Activated CD4-positive, alpha-beta memory T cell treated with anti-CD3 and anti-CD28 coated beads, Interleukin-2, amount 10 ng/mL, durations not matched to agents 7 days and 5 days (primary cell): ENCODE results near the gene PLD2. TPM values are rescaled to one million over a fixed set of nuclear protein-coding genes. Genes with fewer than 3 reads are reported as not detected.
"Not testable (repeated sequence)": the region's sequence is repeated elsewhere in the genome, so short reads cannot be mapped to it uniquely, and the experiment has no call there.

Source experiments
- CTCF ChIA-PET: fragments of 350-600 bp; sonication (Branson Sonifier 250); formaldehyde crosslinking; loops from one replicate; lab custom pipeline; 2021; ENCODE audit warnings: antibody characterized with exemption, inconsistent platforms; lab: Charles Lee
- POLR2A ChIA-PET: fragments of 350-600 bp; sonication (Branson Sonifier 250); formaldehyde crosslinking; loops from one replicate; lab custom pipeline; 2021; ENCODE audit warnings: antibody characterized with exemption; lab: Charles Lee
- DNase-seq: peaks from one replicate; pipeline ENCODE4 v3.0.0-alpha.2; 2020
- H3K27ac Mint-ChIP-seq: one replicate; pipeline ENCODE4 v1.8.0; 2021; ENCODE audit warnings: mild to moderate bottlenecking, mixed read lengths
- H3K27me3 Mint-ChIP-seq: one replicate; pipeline ENCODE4 v1.8.0; 2021; ENCODE audit warnings: mixed read lengths
- H3K36me3 Mint-ChIP-seq: one replicate; pipeline ENCODE4 v1.8.0; 2021; ENCODE audit warnings: low read depth, mixed read lengths
- H3K4me1 Mint-ChIP-seq: one replicate; pipeline ENCODE4 v1.8.0; 2021; ENCODE audit warnings: mixed read lengths
- H3K4me3 Mint-ChIP-seq: one replicate; pipeline ENCODE4 v1.8.0; 2021; ENCODE audit warnings: mild to moderate bottlenecking, mixed read lengths
- H3K9me3 Mint-ChIP-seq: one replicate; pipeline ENCODE4 v1.8.0; 2021; ENCODE audit warnings: mixed read lengths
- total RNA-seq, 2 experiments: library from RNA; stranded (reverse); gene quantifications; one replicate each; pipeline ENCODE4 v1.2.3, GENCODE V29; 2021

The PLD2 gene
- total RNA-seq, 2 experiments from 2014 or later = 17.4 to 20.7 TPM

- H3K36me3 Mint-ChIP-seq = peaks cover 31% of the 10 kb centered on the region
- no peak for DNase-seq
- peaks cover 6% of the 10 kb centered on the region for H3K9me3 Mint-ChIP-seq
- no peak overlapping the region for H3K4me3 Mint-ChIP-seq
- peaks cover 22% of the 10 kb centered on the region for H3K4me1 Mint-ChIP-seq
- ChIA-PET POLR2A (no interaction called here), CTCF (no interaction called here)
- H3K27me3 Mint-ChIP-seq = no peaks in the 10 kb centered on the region
- H3K27ac Mint-ChIP-seq = peak overlapping the region; percentile 7
Observed at GRCh38 chr17:4854111-4854681, 47.2 kb downstream of the PLD2 start.

GRCh38 chr17:4856271-4856936 is 49.5 kb downstream of the PLD2 start:
- peaks cover 13% of the 10 kb centered on the region for H3K4me1 Mint-ChIP-seq
- H3K27ac Mint-ChIP-seq = no peak overlapping the region
- no peaks in the 10 kb centered on the region for H3K27me3 Mint-ChIP-seq
- ChIA-PET POLR2A (no interaction called here), CTCF (interaction anchor here (0.7 kb wide), 1 partner anchor 29 kb away, joined by 3 read pairs; no protein-coding TSS in a partner anchor)
- H3K9me3 Mint-ChIP-seq = peaks cover 6% of the 10 kb centered on the region
- no peak for DNase-seq
- H3K4me3 Mint-ChIP-seq = no peak overlapping the region
- H3K36me3 Mint-ChIP-seq = peaks cover 30% of the 10 kb centered on the region

DNA sequence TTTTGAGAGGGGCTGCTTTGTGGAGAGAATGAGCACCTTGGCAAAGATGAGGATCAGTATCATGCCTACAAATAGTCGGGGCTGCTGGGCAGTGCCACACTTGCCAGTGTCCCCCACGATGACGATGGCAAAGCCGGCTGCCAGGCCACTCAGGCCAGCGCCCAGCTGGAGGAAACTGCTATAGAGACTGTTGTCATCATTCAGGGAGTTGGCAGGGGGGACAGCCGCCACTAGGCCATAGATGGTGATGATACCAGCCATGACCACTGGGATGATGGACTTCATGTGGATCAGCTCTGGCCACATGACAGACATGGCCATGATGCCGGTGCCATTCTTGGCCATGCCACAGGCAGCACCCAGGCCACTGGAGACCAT is 50.0 kb downstream of the PLD2 start:
- POLR2A ChIA-PET = no interaction called here
- H3K27ac Mint-ChIP-seq = no peak overlapping the region

GRCh38 chr17:4857347-4857746 is 50.4 kb downstream of the PLD2 start:
- H3K4me1 Mint-ChIP-seq, H3K27me3 Mint-ChIP-seq, DNase-seq, POLR2A ChIA-PET, H3K9me3 Mint-ChIP-seq, H3K4me3 Mint-ChIP-seq, CTCF ChIA-PET, H3K27ac Mint-ChIP-seq: not testable (repeated sequence)
- peaks cover 23% of the 10 kb centered on the region for H3K36me3 Mint-ChIP-seq

More for the DNA sequence above, 50.0 kb downstream of the PLD2 start:
- H3K27me3 Mint-ChIP-seq = no peaks in the 10 kb centered on the region
- CTCF ChIA-PET = no interaction called here
- peaks cover 13% of the 10 kb centered on the region for H3K4me1 Mint-ChIP-seq
- no peak overlapping the region for H3K4me3 Mint-ChIP-seq
- peaks cover 5% of the 10 kb centered on the region for H3K9me3 Mint-ChIP-seq
- H3K36me3 Mint-ChIP-seq = peaks cover 27% of the 10 kb centered on the region
- no peak for DNase-seq

GRCh38 chr17:4858068-4858881 is 51.3 kb downstream of the PLD2 start:
- Mint-ChIP-seq H3K36me3 (peaks cover 21% of the 10 kb centered on the region), H3K4me1 (peaks cover 8% of the 10 kb centered on the region), H3K4me3 (no peak overlapping the region), H3K27ac (no peak overlapping the region), H3K27me3 (no peaks in the 10 kb centered on the region), H3K9me3 (no peaks in the 10 kb centered on the region)
- CTCF ChIA-PET = no interaction called here
- POLR2A ChIA-PET = interaction anchor here (1.2 kb wide), 1 partner anchor 20 kb away, joined by 4 read pairs; no protein-coding TSS in a partner anchor
- no peak for DNase-seq

GRCh38 chr17:4858882-4859260 is 51.9 kb downstream of the PLD2 start:
- DNase-seq = no peak

DNA sequence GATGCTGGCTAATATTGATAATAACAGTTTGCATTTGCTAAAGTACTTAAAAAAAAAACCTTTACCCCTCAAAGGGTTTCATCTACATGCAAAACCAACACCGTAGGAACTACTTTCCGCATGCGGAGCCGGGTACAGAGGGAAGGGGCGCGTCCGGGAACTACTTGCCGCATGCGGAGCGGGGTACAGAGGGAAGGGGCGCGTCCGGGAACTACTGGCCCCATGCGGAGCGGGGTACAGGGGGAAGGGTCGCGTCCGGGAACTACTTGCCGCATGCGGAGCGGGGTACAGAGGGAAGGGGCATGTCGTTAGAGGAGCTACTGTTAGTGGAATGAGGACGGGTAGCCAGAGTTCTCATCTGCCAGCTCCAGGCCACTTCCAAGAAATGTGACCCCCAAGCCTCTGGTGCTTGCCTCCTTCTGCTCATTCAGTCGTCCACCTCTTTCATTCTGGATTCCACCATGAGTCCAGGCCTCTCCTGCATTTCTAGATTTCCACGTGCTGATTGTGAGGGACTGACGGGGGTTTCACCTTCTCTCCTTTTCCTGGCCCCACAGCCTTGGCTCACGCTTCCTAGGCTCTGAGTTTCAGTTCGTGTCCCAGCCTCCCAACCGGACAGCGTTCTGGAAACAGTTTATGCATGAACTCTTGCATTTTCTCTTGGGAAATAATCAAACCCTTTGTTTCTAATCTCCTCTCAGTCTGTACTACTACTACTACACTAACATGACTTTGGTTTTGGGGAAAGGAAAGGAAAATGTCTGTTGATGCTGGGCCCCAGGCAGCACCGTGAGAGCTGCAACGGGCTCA is 53.1 kb downstream of the PLD2 start:
- ChIA-PET CTCF (no interaction called here), POLR2A (no interaction called here)
- Mint-ChIP-seq H3K4me3 (no peak overlapping the region), H3K36me3 (peaks cover 9% of the 10 kb centered on the region), H3K27ac (no peak overlapping the region), H3K9me3 (no peaks in the 10 kb centered on the region), H3K4me1 (peaks cover 1% of the 10 kb centered on the region), H3K27me3 (no peaks in the 10 kb centered on the region)
- no peak for DNase-seq

More at GRCh38 chr17:4858882-4859260, 51.9 kb downstream of the PLD2 start:
- peaks cover 17% of the 10 kb centered on the region for H3K36me3 Mint-ChIP-seq
- H3K9me3 Mint-ChIP-seq = no peaks in the 10 kb centered on the region
- CTCF ChIA-PET = no interaction called here
- no peak overlapping the region for H3K4me3 Mint-ChIP-seq
- H3K27me3 Mint-ChIP-seq = no peaks in the 10 kb centered on the region
- H3K4me1 Mint-ChIP-seq = peaks cover 8% of the 10 kb centered on the region
- no peak overlapping the region for H3K27ac Mint-ChIP-seq
- POLR2A ChIA-PET = interaction anchor here (1.2 kb wide), 1 partner anchor 20 kb away, joined by 4 read pairs; no protein-coding TSS in a partner anchor

DNA sequence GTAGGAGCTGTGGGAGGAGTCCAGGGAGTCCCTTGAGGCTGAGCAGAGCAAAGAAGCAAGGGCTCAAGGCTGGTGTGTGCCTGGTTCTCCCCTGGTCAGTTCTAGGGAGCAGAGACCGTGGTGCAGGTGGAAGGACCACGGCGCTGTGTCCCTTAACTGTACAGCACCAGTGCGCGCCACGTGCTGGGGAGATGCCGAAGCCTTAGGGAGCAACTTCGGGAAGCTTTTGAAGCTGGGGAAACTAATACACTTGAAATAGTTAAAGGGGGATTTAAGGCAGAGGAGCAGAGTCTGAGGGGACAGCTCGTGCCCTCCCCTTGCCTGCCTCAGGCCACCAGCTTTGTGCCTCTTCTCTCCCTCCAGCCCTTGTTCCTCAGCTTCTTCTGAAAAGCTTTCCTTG is 53.7 kb downstream of the PLD2 start:
- CTCF ChIA-PET = no interaction called here
- POLR2A ChIA-PET = no interaction called here

GRCh38 chr17:4861052-4861451 is 54.1 kb downstream of the PLD2 start:
- no peaks in the 10 kb centered on the region for H3K27me3 Mint-ChIP-seq
- ChIA-PET POLR2A (interaction anchor here (1.0 kb wide), 1 partner anchor 23 kb away, joined by 3 read pairs; no protein-coding TSS in a partner anchor), CTCF (no interaction called here)
- no peak overlapping the region for H3K4me3 Mint-ChIP-seq
- H3K4me1 Mint-ChIP-seq = peaks cover 1% of the 10 kb centered on the region
- H3K36me3 Mint-ChIP-seq = peaks cover 9% of the 10 kb centered on the region
- no peak for DNase-seq
- no peak overlapping the region for H3K27ac Mint-ChIP-seq
- H3K9me3 Mint-ChIP-seq = no peaks in the 10 kb centered on the region

More for the DNA sequence above, 53.7 kb downstream of the PLD2 start:
- no peak for DNase-seq
- no peaks in the 10 kb centered on the region for H3K9me3 Mint-ChIP-seq
- H3K4me3 Mint-ChIP-seq = no peak overlapping the region
- H3K27ac Mint-ChIP-seq = no peak overlapping the region
- H3K4me1 Mint-ChIP-seq = peaks cover 1% of the 10 kb centered on the region
- H3K27me3 Mint-ChIP-seq = no peaks in the 10 kb centered on the region
- peaks cover 9% of the 10 kb centered on the region for H3K36me3 Mint-ChIP-seq

DNA sequence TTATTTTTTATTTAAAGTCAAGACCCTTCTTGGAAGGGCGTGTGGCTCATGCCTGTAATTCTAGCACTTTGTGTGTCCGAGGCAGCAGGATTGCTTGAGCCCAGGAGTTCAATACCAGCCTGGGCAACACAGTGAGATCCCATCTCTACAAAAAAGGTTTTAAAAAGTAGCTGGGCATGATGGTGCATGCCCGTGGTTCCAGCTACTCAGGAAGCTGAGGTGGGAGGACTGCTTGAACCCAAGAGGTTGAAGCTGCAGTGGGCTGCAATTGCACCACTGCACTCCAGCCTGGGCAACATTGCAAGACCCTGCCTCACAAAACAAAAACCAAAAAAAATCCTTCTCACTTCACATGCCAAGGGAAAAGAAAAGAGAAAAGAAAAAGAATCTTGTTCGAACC is 55.8 kb downstream of the PLD2 start:
- CTCF ChIA-PET = no interaction called here
- peaks cover 1% of the 10 kb centered on the region for H3K4me1 Mint-ChIP-seq
- no peak overlapping the region for H3K4me3 Mint-ChIP-seq
- no peak for DNase-seq
- peaks cover 5% of the 10 kb centered on the region for H3K36me3 Mint-ChIP-seq
- no peaks in the 10 kb centered on the region for H3K27me3 Mint-ChIP-seq
- no peak overlapping the region for H3K27ac Mint-ChIP-seq
- no peaks in the 10 kb centered on the region for H3K9me3 Mint-ChIP-seq
- POLR2A ChIA-PET = no interaction called here

GRCh38 chr17:4863321-4863720 is 56.4 kb downstream of the PLD2 start:
- Mint-ChIP-seq H3K36me3 (peaks cover 5% of the 10 kb centered on the region), H3K4me3 (no peak overlapping the region), H3K9me3 (no peaks in the 10 kb centered on the region), H3K27me3 (no peaks in the 10 kb centered on the region), H3K4me1 (peaks cover 1% of the 10 kb centered on the region), H3K27ac (no peak overlapping the region)
- DNase-seq = no peak
- ChIA-PET POLR2A (no interaction called here), CTCF (no interaction called here)

- H3K27ac Mint-ChIP-seq, CTCF ChIA-PET, H3K4me3 Mint-ChIP-seq, H3K36me3 Mint-ChIP-seq, H3K27me3 Mint-ChIP-seq, POLR2A ChIA-PET, DNase-seq, H3K9me3 Mint-ChIP-seq, H3K4me1 Mint-ChIP-seq: not testable (repeated sequence)
Observed at GRCh38 chr17:4867535-4867934, 60.6 kb downstream of the PLD2 start.
